ENCODE results near the gene PTPRU.

PTPRU gene

DNA sequence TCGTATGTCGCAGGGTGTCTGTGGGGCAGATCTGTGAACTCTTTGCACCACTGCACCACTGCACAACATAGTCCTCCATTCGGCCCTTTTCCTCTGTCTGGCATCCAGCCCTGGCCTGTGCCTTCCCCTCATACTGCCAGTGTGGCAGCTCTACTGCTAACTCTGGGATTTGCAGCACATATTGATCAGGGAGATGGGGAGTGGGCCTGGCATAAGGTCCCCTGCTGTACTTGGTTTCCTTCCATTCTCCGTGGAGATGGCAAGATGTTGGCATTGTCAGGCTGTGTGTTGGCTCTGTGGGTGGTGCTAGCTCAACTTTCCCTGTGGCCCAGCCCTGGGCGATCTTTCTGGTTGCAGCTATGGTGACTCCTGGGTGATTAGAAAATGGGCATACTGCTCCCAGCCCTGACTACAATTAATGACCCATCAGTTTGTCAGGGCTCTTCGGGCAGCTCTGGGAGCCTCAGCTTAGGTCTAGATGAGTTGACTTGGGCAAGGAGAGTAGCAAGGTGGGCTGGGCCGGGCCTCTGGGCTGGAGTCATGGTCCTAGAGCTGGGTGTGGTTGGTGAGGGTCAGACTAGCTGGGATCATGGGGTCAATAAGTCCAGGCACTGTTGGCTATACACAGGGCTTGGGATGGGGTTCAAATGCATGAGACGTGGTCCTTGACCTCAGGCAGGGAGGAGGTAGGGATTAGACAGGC is 11.4 kb downstream of the PTPRU start:
- no peak for DNase-seq

GRCh38 chr1:29248409-29248808 is 12.1 kb downstream of the PTPRU start:
- no peak for DNase-seq

DNA sequence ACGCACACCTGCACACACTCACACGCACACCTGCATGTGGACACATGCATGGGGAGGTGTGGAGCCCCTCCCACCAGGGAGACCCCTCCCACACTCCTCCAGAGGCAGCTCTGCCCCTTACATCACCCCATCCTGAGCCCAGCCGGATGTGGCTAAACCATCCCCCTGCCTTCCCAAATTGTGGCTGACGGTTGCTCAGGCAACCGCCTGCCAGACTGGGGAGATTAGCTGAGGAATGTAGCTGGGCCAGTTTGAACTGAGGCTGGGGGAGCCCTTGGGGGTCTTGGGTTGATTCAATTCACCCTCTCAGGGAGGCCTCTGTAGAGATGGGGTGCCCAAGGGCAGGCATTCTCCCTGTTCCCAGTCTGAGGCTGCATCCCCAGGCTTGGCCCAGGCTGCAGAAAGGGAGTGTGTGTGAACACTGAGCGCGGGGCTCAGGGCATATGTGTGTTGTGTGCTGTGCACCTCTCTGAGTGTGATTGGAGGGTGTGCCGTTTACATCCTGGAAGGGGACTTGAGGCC is 12.9 kb downstream of the PTPRU start:
- no peak for DNase-seq

GRCh38 chr1:29249951-29250581 is 13.7 kb downstream of the PTPRU start:
- DNase-seq = no peak

DNA sequence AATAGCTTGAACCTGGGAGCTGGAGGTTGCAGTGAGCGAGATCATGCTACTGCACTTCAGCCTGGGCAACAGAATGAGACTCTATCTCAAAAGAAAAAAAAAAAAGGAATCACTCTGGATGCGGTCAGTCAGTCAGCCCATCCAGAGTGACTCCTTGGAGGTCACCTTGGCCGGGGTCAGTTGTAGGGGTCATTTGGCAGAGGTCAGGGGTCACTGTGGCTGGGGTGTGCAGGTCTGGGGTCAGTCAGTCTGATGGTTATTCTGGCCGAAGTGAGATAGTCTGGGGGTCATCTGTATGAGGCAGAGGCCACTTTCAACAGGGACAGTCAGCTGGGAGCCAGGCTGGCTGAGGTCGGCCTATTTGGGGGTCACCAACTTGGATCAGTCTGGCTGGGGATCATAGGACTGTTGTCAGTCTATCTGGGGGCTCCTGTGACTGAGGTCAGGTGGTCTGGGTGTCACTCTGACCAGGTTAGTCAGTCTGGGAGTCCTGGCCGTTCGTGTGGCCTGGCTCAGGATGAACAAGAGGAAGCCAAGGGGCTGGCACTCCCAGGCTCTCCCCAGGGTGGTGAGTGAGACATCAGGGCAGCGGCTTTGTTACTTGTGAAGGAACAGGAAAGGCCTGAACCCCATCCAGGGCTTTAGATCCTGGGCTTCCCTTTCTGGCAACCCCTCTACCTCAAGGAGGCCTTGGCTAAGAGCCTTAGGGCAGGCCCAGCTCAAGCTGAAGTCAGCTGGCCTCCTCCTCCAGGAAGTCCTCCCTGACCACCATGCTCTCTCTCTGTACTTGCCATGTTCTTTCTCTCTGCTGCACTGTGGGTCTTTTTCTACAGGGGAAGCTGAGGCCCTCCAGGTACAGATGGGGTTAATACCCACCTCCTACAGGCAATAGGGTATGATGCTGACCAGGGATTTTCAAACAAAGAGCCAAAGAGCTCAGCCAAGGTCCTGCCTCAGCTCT is 15.1 kb downstream of the PTPRU start:
- DNase-seq = no peak

GRCh38 chr1:29253180-29253579 is 16.9 kb downstream of the PTPRU start:
- no peak for DNase-seq

- DNase-seq = no peak
Observed at GRCh38 chr1:29254346-29254745, 18.0 kb downstream of the PTPRU start.

GRCh38 chr1:29255134-29255666 is 18.9 kb downstream of the PTPRU start:
- DNase-seq = no peak

- no peak for DNase-seq
Observed at GRCh38 chr1:29256394-29256793, 20.1 kb downstream of the PTPRU start.

GRCh38 chr1:29256979-29257804 is 20.9 kb downstream of the PTPRU start:
- no peak for DNase-seq

GRCh38 chr1:29258189-29258975 is 22.1 kb downstream of the PTPRU start:
- DNase-seq = no peak

DNA sequence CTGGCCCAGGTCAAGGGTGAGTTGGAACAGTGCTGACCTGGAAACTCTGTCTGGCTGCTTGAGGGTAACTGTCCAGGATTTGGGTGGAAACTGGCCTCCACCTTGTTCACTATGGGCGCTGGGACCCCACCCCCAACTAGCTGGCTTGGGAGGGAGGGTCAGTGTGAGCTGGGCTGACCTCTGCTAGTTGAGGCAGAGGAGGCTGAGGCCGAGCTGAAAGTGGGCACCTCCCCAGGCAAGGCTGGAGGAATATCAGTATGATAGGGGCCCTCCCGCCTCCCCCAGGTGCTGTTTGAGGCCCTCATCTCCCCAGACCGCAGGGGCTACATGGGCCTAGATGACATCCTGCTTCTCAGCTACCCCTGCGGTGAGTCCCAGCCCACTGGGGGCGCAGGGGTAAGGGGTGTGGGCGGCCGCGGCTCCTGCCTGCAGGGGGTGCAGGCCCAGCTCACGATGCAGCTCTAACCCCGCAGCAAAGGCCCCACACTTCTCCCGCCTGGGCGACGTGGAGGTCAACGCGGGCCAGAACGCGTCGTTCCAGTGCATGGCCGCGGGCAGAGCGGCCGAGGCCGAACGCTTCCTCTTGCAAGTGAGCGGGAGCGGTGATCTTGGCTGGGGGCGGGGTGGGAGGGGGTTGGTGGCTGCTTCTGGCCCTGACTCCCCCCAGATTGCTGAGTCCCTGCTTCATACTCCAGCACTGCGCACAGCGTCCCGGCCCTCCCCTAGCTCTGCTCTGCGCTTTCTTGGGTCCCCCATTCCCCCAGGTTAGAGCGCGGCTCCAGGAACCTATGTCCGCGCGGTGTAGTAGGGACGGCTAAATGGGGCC is 22.9 kb downstream of the PTPRU start:
- DNase-seq = no peak

DNA sequence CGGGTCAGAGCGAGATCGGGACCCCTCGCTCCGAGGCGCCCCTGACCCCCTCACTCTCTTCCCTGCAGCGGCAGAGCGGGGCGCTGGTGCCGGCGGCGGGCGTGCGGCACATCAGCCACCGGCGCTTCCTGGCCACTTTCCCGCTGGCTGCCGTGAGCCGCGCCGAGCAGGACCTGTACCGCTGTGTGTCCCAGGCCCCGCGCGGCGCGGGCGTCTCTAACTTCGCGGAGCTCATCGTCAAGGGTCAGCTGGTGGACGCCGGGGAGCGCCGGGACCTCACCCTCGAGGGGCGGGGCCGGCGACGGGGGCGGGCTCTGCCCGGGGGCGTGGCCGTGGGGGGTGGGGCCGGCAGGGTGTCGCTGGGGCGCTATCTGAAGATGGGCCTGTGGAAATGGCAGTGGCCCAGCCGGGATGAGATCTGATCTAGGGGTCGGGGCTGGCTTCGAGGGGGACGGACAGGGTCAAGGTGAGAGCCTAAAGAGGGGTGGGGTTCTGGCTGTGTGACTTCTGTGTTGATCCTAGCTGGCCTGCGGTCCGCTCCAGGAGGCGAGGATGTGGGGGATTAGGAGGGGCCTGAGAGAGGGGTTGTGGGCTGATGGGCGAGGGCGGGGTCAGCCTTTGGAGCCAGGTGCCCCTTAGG is 23.6 kb downstream of the PTPRU start:
- no peak for DNase-seq

DNA sequence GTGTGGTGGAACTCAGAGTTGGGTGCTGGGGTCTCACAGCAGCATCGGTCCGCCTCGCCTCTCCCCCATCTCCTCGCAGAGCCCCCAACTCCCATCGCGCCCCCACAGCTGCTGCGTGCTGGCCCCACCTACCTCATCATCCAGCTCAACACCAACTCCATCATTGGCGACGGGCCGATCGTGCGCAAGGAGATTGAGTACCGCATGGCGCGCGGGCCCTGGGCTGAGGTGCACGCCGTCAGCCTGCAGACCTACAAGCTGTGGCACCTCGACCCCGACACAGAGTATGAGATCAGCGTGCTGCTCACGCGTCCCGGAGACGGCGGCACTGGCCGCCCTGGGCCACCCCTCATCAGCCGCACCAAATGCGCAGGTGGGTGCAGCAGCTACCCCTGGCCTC is 24.2 kb downstream of the PTPRU start:
- DNase-seq = no peak

DNA sequence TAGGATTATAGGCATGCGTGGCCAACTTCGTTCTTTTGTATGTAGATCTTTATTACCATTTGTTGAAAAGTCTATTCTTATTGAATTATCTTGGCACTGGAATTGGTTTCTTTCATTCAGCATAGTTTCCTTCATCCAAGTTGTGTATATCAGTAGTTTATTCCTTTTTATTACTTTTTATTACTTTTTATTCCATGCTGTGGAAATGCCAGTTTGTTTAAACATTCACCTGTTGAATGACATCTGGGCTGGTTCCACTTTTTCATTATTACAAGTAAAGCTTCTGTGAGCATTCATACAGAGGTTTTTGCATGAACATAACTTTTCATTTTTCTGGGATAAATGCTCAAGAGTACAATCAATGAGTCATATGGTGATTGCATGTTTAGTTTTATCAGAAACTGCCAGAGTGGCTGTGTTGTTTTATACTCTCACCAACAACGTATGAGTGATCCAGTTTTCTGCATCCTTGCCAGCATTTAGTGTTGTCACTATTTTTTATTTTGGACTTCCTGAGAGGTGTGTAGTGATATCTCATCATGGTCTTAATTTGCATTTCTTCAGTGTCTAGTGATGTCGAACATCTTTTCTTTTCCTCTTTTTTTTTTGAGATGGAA is 28.6 kb downstream of the PTPRU start:
- no peak for DNase-seq

DNA sequence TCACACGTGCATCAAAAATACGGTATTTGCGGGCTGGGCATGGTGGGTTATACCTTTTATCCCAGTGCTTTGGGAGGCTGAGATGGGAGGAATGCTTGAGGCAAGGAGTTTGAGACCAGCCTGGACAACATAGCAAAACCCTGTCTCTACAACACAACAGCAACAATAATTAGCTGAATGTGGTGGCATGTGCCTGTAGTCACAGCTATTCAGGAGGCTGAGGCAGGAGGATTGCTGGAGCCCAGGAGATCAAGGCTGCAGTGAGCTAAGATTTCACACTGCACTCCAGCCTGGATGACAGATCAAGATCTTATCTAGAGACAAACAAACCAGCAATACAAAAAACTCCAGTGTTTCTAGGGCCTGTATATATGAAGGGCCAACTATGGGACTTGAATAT is 30.6 kb downstream of the PTPRU start:
- no peak for DNase-seq

DNA sequence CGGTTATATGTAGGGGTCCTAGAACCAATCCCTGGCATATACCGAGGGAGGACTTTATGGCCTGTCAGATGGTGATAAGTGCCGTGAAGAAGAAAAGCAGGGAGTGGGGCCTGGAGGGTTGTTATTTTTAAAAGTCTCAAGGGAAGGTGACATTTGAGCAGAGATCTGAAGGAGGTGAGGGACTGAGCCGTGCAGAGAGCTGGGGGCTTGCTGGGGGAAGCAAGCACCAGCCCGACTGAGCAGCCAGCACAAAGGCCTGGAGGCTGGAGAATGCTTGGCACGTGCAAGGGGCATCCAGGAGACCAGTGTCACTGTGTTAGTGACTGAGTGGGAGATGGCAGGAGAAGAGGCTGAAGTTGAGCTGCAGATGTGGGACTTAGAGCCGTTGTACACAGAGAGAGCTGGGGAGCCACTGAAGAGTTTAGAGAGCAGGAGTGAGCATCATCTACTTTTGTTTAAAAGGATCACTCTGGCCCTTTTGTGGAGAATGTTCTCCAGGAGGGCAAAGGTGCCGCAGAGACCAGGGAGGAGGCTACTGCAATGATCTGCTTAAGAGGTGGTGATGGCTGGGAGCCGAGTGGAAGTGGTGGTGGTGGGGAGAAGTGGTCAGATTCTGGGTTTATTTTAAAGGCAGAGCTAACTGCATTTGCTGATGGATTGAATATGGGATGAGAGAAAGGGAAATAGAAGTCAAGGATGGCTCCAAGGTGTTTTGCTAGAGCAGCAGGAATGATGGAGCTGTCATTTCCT is 31.2 kb downstream of the PTPRU start:
- no peak for DNase-seq

GRCh38 chr1:29269382-29269781 is 33.1 kb downstream of the PTPRU start:
- no peak for DNase-seq
